Measurements from ENCODE around the gene IRF2BP2.

Gene IRF2BP2

DNA sequence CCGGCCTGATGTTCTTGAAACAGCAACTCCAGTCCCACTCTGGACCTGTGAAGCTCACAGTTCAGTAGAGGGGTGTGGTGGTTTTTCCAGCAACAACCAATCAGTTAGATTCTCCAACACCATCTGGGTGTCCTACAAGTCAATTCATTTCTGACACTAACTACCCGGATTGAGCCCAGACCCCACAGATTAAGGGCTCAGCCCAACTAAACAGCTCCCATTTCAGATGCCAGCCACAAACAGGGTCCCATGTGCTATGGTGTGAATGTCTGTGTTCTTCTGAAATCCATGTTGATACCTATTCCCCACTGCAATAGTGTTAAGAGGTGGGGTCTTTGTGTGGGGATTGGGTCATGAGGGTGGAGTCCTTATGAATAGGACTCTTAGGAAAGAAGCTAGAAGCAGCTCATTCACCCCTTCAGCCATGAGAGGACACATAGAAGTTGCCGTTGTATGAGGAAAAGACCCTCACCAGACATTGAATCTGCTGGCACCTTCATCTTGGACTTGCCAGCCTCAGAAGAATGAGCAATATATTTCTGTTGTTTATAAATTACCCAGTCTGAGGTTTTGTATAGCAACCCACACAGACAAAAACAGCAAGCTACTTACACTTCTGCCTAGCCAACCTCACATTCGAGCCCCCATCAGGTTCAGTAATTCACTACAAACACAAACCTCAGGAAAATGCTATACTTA is 53.6 kb downstream of the IRF2BP2 start:
- no peak for DNase-seq (ENCODE audit: low read depth)

DNA sequence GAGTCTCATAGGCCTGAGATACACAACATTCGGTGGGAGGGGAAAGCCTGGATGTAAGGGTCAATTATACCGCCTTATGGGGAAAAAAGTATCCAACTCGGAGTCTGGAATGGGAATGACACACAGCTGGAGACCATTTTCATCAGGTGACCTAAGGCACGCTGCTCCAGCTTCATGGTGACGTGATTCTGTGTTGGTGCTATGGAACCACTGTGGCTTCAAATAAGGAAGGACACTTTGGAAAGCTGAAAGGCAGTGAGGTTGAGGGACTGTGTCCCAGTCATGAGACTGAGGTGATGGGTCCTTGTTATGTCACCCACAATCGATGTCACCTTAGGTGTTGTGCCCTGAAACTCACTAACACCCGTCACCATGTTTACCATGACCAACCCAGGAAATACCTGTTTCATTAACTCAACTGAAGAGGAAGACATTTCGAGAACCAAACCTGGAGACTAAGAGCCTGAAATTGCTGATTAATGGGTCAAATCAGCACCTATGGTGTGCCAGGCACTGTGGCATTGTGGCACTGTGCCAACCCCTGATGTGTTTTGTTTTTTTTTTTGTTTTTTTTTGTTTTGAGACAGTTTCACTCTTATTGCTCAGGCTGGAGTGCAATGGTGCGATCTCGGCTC is 54.5 kb downstream of the IRF2BP2 start:
- no peak for DNase-seq (ENCODE audit: low read depth)

DNA sequence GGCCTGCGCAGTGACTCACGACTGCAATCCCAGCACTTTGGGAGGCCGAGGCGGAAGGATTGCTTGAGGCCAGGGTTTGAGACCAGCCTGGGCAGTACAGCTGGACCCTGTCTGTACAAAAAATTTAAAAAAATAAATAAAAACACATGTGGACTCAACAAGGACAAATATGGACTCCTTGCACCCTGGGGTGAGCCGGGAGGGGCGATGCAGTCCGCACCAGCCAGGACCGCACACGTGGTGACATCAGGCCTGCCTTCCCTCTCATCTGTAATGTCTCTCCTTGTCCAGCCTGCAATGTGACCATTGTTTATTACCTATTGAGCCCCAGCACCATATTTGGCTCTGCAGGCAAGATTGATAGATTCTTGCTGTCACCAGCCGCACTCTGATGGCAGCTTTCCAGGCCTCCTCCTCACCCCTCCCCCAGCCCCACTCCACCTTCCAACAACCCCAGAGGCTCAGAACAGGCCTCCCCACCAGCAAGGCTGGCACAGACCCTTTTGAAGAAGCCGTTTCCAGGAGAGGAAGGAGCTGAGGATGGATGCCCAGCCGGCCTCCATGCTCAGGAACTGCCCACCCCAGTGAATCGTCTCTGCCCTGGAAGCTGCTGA is 55.2 kb downstream of the IRF2BP2 start:
- DNase-seq (ENCODE audit: low read depth), result no peak
